ENCODE measurements around the gene MORF4L2. TPM values are rescaled to one million over a fixed set of nuclear protein-coding genes. Genes with fewer than 3 reads are reported as not detected.
A peak's percentile ranks its signal among the peaks of the same experiment; 100 is the strongest.

MORF4L2 gene
- total and polyA plus RNA-seq, 7 donors = 182 to 524 (median 273) TPM

DNA sequence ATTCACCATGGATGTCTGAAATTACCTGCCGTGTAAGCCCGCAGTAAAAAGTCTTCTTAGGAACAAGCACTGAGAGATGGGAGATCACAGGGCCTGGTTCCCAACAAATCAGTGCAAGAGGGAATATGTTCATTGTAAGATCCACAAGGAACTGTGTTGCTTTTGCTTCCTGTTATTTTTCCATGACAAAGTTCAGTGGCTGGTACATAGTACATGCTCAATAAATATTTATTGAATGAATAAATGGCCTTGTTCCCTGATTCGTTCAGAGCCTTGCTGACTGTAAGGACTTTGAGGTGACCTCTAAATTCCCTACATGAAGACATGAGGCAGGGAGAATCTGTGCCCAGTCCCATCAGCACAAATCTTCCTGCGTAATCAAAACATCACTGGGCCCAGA, 31.6 kb upstream of the MORF4L2 start:
- WGBS, 3 donors = 82 to 93% (median 88%) methylated on average over 4 of the region's 4 CpGs
- TF ChIP-seq, protein P1, sequence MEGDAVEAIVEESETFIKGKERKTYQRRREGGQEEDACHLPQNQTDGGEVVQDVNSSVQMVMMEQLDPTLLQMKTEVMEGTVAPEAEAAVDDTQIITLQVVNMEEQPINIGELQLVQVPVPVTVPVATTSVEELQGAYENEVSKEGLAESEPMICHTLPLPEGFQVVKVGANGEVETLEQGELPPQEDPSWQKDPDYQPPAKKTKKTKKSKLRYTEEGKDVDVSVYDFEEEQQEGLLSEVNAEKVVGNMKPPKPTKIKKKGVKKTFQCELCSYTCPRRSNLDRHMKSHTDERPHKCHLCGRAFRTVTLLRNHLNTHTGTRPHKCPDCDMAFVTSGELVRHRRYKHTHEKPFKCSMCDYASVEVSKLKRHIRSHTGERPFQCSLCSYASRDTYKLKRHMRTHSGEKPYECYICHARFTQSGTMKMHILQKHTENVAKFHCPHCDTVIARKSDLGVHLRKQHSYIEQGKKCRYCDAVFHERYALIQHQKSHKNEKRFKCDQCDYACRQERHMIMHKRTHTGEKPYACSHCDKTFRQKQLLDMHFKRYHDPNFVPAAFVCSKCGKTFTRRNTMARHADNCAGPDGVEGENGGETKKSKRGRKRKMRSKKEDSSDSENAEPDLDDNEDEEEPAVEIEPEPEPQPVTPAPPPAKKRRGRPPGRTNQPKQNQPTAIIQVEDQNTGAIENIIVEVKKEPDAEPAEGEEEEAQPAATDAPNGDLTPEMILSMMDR (IDR thresholded peaks at IDR 0.05) = no peak
- intact Hi-C loops (cut with DNase I) = no loop called here

DNA sequence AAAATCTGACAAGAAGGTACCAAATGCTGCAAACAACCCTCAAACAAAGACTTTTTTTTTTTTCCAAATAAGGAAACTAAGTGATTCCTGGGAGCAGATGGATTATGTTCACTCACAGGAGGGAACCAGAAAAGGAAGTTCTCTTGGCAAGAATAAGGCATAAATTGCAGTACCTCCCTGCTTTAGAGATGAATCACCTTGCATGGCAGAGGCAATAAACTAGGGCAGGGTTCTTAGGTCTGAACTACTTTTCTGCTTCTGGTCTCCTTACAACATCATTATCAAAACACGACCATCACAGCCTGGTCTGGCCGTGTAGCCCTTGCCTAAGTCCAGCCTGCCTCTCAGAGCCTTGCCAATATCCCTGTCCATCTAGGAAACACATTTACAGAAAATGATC, 30.5 kb upstream of the MORF4L2 start:
- H3K4me3 ChIP-seq = no peak overlapping the region
- TF ChIP-seq, protein P1 (IDR thresholded peaks at IDR 0.05) = no peak
- intact Hi-C loops (cut with DNase I) = no loop called here
- 35 to 65% (median 46%) methylated on average over 2 of the region's 2 CpGs for WGBS, 3 donors
- no peak for DNase-seq
- peaks cover 0 to 10% (median 0%) of the 10 kb centered on the region in 3 donors for H3K27me3 ChIP-seq (ENCODE audit: insufficient read depth in 3 of 3, low read length in 2 of 3)
- no peaks in the 10 kb centered on the region for H3K36me3 ChIP-seq (ENCODE audit: insufficient read depth in 1 of 2, low read depth in 1 of 2)
- no peaks in the 10 kb centered on the region for H3K9me3 ChIP-seq
- H3K4me1 ChIP-seq = no peaks in the 10 kb centered on the region
- peak in 1 of 4 donors; percentile 49 for ATAC-seq
- no peak overlapping the region for H3K27ac ChIP-seq

More for the DNA sequence above, 31.6 kb upstream of the MORF4L2 start:
- Histone ChIP-seq H3K4me3 (no peak overlapping the region), H3K27me3 (ENCODE audit: insufficient read depth in 3 of 3, low read length in 2 of 3) (peaks cover 0 to 12% (median 0%) of the 10 kb centered on the region in 3 donors), H3K4me1 (no peaks in the 10 kb centered on the region), H3K9me3 (no peaks in the 10 kb centered on the region), H3K27ac (no peak overlapping the region), H3K36me3 (ENCODE audit: insufficient read depth in 1 of 2, low read depth in 1 of 2) (no peaks in the 10 kb centered on the region)
- no peak for DNase-seq
- no peak for ATAC-seq

DNA sequence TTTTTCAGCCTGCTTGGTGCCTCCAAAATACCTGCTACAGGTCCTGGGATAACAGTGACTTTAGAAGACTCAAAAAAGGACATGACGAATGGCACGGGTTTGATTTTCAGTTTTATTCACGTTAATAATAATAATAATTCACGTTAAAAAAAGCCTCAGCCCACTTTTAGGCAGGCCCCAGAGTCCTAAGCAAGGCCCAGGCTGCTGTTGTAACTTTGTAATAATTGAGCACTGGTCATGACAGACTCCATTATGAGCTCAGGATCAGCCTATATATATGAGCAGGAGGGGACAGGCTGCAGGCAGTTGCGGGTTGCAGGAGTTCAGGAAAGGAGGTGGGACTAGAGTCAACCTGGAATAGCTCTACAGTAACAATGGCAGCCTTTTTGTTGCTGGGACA, 24.1 kb upstream of the MORF4L2 start, which contains the start of gene TMEM31:
Gene TMEM31 (plus strand): TSS at position 301 of the 400 bp plus-strand sequence. CDS start 1,350 bp downstream, outside the sequence.
- Histone ChIP-seq H3K36me3 (ENCODE audit: insufficient read depth in 1 of 2, low read depth in 1 of 2) (no peaks in the 10 kb centered on the region), H3K27ac (no peak within 1 kb of the TSS), H3K9me3 (no peaks in the 10 kb centered on the region), H3K4me3 (no peak within 1 kb of the TSS), H3K4me1 (no peaks in the 10 kb centered on the region), H3K27me3 (ENCODE audit: insufficient read depth in 3 of 3, low read length in 2 of 3) (peaks cover 0 to 19% (median 0%) of the 10 kb centered on the region in 3 donors)
- ATAC-seq (no peak), DNase-seq (no peak)
- TF ChIP-seq, protein P1 (IDR thresholded peaks at IDR 0.05) = no peak
- 77 to 93% (median 90%) methylated on average over 5 of the region's 5 CpGs for WGBS, 3 donors
- intact Hi-C loops (cut with DNase I) = no loop called here

DNA sequence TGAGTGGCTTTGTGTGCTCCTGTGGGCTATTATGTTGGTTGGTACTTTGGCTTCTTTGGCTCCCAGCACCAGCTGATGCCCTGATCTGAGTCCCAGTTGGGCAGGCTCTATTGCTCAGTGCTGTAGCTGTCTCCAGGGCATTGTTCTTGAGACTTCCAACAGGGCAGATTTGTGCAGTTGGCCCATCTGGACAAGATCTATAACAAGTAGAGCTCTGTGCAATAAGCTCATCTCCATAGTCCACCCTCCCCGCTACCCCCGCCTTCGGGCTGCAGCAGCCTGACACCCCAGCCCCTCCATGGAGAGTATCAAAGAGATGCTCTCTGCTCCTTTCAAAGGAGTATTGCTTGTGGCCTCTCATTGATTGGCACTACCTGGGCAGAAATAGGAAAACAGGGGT, 18.4 kb upstream of the MORF4L2 start:
- no peak overlapping the region for H3K4me3 ChIP-seq
- TF ChIP-seq, protein P1 (IDR thresholded peaks at IDR 0.05) = no peak
- no peak overlapping the region for H3K27ac ChIP-seq
- H3K9me3 ChIP-seq = no peaks in the 10 kb centered on the region
- intact Hi-C loops (cut with DNase I) = no loop called here
- H3K36me3 ChIP-seq (ENCODE audit: insufficient read depth in 1 of 2, low read depth in 1 of 2) = no peaks in the 10 kb centered on the region
- H3K27me3 ChIP-seq (ENCODE audit: insufficient read depth in 3 of 3, low read length in 2 of 3) = peaks cover 0 to 13% (median 0%) of the 10 kb centered on the region in 3 donors
- 91 to 100% (median 91%) methylated on average over 3 of the region's 3 CpGs for WGBS, 3 donors
- H3K4me1 ChIP-seq = no peaks in the 10 kb centered on the region
- ATAC-seq (no peak), DNase-seq (no peak)

DNA sequence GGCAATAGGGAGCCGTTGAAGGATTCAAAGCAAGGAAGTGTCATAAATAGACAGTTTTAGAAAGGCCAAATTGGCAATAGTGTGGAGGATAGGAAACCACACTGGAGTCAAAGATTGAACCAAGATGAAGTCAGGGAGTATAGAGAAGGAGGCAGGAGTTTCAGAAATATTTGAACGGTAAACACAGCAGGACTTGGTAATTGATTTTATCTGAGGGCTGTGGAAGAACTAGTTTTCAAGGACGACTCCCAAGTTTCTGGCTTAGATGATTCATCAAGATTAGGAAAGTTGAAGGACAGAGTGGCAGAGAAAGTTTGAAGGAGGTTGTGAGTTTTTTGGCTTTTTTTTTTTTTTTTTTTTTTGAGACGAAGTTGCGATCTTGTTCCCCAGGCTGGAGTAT, 12.7 kb upstream of the MORF4L2 start:
- WGBS, 3 donors = 72 to 84% (median 84%) methylated on average over 3 to 5 of the region's 5 CpGs
- no peak overlapping the region for H3K27ac ChIP-seq
- H3K36me3 ChIP-seq (ENCODE audit: insufficient read depth in 1 of 2, low read depth in 1 of 2) = no peaks in the 10 kb centered on the region
- intact Hi-C loops (cut with DNase I) = loop anchor here in 1 of 2 donors (5.0 to 10.0 kb wide), 2 partner anchors 113 to 164 kb away; no protein-coding TSS in a partner anchor
- no peaks in the 10 kb centered on the region for H3K9me3 ChIP-seq
- TF ChIP-seq, protein P1 (IDR thresholded peaks at IDR 0.05) = no peak
- no peaks in the 10 kb centered on the region for H3K4me1 ChIP-seq
- H3K27me3 ChIP-seq (ENCODE audit: insufficient read depth in 3 of 3, low read length in 2 of 3) = peaks cover 0 to 4% (median 0%) of the 10 kb centered on the region in 3 donors
- ATAC-seq = no peak
- no peak overlapping the region for H3K4me3 ChIP-seq
- no peak for DNase-seq
